ENCODE results near the gene ARL9.
"Not testable (repeated sequence)": the region's sequence is repeated elsewhere in the genome, so short reads cannot be mapped to it uniquely, and the experiment has no call there.

The ARL9 gene, protein sequence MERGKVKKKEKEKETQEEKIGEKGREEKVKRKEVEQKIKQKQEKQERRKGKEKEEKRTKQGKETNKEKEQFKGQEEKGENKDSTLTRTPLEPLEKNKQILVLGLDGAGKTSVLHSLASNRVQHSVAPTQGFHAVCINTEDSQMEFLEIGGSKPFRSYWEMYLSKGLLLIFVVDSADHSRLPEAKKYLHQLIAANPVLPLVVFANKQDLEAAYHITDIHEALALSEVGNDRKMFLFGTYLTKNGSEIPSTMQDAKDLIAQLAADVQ

DNA sequence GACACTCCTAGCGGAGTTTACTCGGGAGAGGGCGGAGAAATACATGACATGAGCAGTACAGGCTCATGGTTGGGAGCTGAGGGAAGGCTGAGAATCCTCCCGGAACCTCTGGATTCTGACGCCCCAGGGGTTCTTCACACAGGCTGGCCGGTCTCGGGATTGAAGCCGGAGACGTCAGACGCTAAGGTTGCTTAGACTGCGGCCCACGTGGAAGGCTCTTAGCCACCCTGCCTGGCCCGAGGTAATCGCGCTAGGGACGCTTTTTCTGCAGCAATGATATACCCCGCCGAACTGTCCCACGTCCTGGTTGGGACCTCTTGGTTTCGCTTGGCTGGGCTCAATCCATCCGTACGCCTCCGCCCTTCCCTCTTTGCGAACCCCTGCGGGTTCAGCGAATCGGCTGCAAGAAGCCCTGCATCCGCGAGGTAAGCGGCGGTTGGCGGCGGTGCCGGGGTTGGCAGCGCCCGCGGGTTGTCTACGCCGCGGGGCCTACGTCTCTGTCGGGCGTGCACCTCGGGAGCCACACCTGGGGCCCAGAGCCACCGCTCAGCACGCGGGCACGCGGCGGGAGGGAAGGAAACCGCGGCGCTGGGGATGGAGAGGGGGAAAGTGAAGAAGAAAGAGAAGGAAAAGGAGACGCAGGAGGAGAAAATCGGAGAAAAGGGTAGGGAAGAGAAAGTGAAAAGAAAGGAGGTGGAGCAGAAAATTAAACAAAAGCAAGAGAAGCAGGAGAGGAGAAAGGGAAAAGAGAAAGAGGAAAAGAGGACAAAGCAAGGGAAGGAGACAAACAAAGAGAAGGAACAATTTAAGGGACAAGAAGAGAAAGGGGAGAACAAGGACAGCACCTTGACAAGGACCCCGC is at the start of gene ARL9:
Gene ARL9 (plus strand): TSS at position 523 of the 862 bp plus-strand sequence. CDS start 72 bp downstream, at position 595.
- peak; percentile 31 for DNase-seq (ENCODE audit: low read depth)

- no peak for DNase-seq (ENCODE audit: low read depth)
Measured at GRCh38 chr4:56460085-56460484, 45.5 kb upstream of the ARL9 start.

DNA sequence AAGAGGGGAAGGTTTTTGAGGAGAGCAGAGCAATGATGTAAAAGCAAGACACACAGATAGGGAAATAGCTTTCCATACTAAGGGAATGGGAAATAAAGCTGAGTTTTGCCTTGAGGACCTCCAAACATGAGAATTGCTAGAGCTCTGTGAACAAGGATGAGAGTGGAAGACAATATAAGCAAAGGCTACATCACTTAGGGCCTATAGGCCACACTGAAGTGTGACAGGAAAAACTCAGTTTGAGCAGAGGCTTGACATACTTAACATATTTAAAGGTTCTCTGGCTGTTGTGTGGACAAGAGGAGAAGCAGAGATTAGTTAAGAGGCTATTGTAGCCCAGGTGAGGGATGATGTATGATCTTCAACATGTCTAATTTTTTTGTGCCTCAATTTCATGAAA is 43.4 kb upstream of the ARL9 start:
- DNase-seq (ENCODE audit: low read depth) = no peak

GRCh38 chr4:56463711-56464110 is 41.9 kb upstream of the ARL9 start:
- no peak for DNase-seq (ENCODE audit: low read depth)

DNA sequence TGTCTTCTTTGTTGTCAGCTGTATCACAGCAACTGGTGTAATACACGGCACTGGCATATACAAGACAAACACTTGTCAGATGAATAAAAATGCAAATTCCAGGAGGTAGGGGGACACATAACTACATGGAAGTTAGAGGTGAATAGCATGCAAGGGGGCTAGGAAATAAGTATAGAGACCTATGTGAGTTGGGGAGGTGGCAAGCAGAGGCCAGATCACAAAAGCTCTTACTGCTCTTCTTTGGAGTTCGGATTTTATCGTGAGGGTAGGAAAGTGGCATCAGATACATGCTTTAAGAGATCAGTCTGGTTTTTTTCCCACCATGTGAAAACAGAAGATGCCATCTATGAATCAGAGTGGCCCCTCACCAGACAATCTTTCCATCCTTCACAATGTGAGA is 41.0 kb upstream of the ARL9 start:
- DNase-seq (ENCODE audit: low read depth) = no peak

DNA sequence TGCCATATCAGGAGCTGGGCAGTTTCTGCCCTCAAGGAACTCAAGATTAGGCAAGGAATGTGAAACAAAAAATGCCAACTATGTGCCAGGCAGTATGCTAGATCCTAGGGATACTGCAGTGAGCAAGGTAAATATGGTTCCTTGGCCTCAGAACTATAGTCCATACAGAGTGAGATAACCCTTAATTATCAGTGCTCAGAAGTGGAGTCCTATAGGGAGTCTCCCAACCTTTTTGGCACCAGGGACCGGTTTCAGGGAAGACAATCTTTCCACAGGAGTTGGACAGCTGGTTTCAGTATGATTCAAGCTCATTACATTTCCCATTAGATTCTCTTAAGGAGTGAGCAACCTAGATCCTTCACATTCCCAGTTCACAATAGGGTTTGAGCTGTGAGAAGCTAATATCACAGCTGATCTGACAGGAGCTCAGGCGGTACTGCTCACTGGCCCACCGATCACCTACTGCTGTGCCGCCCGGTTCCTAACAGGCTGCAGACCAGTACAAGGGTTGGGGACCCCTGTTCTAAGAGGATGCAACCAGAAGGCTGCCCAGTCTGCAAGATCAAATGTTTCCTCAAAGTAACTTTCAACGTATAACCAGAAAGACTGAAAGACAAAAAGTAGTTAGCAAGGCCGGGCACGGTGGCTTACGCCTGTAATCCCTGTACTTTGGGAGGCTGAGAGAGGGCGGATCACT is 39.8 kb upstream of the ARL9 start:
- no peak for DNase-seq (ENCODE audit: low read depth)

GRCh38 chr4:56466296-56466761 is 39.3 kb upstream of the ARL9 start:
- DNase-seq (ENCODE audit: low read depth) = not testable (repeated sequence)

DNA sequence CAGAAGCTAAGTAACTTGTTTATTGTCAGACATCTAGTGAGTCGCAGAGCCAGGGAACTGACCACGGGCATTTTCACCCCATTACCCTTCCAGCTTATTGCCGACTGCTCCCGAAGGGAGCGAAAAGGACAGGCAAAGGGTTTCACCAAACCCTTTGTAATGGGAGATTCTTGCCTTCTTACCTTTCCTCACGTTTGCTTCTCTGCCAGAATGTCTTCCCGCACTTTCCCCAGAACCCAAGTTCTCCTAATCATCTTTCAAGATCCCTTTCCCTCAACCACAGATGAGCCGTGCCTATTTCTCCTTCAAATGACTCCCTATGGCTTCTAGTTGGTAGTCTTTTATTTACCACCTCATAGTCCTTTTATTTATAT is 38.7 kb upstream of the ARL9 start:
- DNase-seq (ENCODE audit: low read depth) = no peak

DNA sequence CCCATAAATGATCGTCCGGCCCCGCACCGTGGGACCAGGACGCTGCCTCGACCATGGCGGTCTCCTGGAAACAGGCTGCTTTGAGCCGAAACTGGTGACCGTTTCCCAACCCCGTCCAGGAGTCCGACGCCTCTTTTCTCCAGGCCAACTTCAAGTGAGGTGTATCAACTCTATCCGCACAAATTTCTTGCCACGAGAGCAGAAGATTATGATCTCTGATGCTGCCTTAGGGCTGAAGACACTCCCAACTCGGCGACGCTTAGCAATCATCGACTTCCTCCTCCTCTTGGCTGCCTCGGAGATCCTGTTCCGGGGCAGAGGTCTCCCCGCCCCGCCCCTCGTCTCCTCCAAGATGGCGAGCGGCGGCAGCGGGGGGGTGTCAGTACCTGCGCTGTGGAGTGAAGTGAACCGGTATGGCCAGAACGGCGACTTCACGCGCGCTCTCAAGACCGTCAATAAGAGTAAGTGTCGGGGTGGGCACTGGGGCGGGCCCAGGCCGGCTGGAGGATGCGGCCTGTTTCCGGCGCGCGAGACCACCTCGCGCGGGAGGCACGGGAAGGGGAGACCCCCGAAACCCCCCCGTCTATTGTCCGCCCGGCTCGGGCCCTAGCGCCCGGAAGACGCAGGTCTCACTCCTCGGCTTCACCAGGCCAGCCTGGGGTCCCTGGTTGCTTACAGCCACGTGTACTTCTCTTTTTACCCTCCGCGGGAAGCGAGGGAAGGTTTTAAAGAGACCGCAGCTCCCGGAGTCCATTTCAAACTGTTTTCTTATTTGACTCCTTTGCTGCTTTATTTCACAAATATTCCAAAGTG is 38.1 kb upstream of the ARL9 start, which contains the start of gene SRP72:
Gene SRP72 (plus strand): TSS at position 334 of the 813 bp plus-strand sequence. CDS start 19 bp downstream, at position 353.
- peak; percentile 65 for DNase-seq (ENCODE audit: low read depth)

GRCh38 chr4:56468097-56468422 is 37.5 kb upstream of the ARL9 start:
- no peak for DNase-seq (ENCODE audit: low read depth)

DNA sequence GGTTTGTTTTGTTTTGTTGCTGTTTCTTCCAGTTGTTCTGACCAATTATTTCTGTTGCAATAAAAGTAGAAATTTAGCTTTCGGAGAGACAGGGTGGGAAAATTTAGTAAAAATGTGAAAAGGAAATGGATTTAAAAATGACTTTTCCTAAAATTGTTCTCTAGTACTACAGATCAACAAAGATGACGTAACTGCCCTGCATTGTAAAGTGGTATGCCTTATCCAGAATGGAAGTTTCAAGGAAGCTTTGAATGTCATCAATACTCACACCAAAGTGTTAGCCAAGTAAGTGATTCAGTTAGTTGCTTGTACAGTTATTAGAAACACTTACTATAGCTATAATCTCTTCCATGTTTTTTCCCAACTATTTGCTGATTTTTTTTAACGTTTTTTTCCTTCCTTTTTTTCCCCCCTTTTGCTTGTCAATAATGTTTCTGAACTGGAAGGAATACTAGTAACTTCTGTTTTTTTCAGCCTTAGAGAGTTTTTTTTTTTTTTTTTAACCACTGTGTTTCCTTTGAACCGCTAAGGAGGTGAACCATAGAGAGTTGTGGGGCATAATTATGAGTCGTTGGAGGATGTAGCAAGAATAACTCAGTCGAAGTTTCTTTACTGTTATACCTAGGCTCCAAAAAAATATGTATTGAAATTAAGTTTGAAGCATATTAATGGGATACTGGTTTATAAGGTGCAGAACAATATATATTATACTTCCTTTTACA is 35.9 kb upstream of the ARL9 start:
- DNase-seq (ENCODE audit: low read depth) = no peak

- no peak for DNase-seq (ENCODE audit: low read depth)
Measured at GRCh38 chr4:56475917-56476316, 29.7 kb upstream of the ARL9 start.

DNA sequence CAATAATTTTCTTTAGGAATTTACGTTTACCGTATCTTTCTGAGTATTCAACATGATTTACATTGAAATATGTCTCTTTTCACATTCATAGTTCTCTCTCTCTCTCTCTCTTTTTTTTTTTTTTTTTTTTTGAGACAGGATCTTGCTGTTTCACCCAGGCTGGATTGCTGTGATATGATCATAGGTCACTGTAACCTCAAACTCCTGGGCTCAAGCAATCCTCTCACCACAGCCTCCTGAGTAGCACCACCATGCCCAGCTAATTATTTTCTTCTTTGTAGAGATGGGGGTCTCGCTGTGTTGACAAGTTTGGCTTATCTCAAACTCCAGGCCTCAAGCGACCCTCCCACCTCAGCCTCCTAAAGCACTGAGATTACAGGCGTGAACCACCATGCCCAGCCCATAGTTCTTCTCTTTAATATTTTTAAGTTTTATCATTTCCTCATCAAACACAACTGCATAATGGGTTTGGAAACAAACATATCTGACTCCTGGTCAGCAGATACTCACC is 28.3 kb upstream of the ARL9 start:
- no peak for DNase-seq (ENCODE audit: low read depth)

- no peak for DNase-seq (ENCODE audit: low read depth)
Measured at GRCh38 chr4:56480691-56481090, 24.9 kb upstream of the ARL9 start.

DNA sequence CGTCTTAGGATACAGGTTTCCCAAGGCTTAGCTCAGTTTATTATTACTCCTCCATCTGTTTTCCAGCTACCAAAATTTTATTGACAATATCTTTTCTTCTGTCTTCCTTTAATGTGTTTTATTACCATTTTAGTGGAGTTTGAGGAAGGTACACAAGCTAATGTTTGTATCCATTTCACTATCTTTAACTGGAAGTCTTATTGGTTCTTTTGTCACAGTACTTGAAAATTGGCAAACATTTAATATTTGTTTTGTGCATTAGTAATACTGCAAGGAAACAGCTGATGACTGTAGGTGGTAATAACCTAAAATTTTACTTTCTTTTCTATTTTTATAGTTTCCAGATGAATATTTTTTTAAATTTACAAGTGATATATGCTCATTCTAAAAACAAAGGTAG is 9.3 kb upstream of the ARL9 start:
- no peak for DNase-seq (ENCODE audit: low read depth)

DNA sequence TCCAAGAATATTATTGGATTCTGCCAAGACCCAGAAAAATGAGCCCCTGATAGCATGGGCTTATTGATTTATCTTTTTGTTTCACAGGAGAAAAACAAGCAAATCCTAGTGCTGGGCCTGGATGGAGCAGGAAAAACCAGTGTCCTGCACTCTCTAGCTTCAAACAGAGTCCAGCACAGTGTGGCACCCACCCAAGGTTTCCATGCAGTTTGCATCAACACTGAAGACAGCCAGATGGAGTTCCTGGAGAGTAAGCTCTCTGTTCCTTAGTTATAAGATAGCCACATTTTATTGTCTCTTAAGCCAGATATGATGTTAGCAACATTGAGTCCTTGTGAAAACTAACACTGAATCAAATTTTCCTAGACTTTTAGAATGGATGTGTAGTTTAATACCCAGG is 5.5 kb downstream of the ARL9 start:
- DNase-seq (ENCODE audit: low read depth) = no peak

GRCh38 chr4:56512166-56512565 is 6.6 kb downstream of the ARL9 start:
- DNase-seq (ENCODE audit: low read depth) = no peak

DNA sequence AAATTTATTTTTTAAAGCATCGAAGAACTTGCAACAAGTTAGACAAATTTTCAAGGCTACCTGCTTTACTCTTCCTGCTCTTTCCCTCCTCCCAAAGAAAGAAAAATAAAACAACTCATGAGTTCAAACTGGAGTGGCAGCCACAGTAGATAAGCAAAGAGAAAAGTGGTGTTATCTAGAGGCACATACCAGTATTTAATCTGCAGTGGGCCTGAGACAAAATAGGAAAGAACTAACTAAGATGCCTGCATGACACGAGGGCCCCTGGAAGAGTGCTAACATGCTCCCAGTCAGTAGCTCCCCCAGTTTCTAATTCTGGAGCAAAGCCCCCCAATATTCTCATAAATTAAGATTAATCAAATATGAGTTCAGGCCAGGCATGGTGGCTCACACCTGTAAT is 7.9 kb downstream of the ARL9 start:
- DNase-seq (ENCODE audit: low read depth) = no peak

DNA sequence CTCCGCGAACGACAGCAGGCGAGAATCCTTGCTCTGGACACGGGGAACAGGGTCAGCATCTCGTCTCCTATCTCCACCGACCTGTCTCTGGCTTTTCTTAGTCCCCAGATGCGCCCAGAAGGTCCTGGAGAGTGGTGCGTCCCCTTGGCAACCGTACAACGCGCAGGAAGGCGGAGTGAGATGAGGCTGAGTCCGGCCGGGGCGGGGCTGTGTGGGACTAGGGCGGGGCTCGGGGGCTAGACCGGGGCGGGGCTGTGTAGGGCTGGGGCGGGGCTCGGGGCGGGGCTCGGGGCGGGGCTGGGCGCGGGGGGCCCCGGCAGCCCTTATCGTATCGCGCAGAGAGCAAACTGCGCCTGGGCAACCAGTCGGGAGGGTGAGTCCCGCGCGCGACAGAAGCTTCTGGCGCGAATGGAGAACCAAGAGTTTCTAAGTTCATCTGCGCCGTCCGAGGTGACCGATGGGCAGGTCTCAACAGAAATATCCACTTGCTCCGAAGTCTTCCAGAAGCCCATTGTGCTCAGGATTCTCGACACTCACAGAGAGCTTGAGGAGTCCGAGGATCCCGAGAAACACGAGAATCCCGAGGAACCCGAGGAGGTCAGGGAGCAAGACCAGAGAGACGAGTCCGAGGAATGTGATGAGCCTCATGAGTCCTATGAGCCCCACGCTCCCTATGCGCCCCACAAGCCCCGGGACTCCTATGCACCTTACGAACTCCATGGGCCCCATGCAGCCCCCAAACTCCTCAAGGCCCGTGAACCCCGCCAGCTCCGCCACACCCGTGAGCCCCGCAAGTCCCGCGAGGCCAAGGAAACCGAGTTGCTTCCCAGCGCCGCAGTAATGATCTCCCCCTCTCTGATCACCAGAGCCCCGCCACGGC is 24.9 kb downstream of the ARL9 start:
- DNase-seq (ENCODE audit: low read depth) = peak; percentile 66

DNA sequence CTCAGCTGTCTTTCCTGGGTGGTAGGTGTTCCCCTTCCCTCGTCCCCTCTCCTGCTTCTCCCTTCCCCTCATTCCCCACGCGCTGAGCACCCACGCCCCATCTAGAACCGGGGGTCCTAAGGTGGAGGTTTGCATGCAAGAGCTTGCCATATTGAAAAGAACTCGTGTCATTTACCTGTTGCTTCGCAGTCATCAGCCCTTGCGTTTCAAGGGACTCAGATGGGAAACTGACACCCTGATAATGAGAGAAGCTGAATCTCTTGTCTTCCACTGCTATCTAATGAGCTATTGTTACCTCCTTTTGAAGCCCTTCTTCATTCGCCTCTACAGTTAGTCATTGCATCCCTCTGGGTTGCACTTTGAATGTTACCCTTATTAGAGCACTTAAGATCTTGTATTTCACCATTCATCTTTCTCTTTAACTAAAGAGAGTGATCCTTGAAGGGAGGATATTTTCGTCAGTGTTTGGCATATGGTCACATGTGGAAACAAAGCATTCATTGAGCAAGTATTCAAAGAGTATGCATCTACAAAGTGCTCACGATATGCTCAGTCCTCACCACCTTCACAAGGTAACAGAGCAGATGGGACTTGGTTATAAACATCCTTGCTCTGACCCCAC is 25.7 kb downstream of the ARL9 start:
- no peak for DNase-seq (ENCODE audit: low read depth)
